GM12874 (cell line): ENCODE results near the gene UBXN6.

Experiments used
- CTCF ChIP-seq: IDR thresholded peaks from 2 replicates; pipeline ENCODE4 v1.5.1; 2011; ENCODE audit warnings: low read depth, mild to moderate bottlenecking, control low read depth, low read length, moderate library complexity; ENCODE audit not compliant: insufficient read depth

The UBXN6 gene

DNA sequence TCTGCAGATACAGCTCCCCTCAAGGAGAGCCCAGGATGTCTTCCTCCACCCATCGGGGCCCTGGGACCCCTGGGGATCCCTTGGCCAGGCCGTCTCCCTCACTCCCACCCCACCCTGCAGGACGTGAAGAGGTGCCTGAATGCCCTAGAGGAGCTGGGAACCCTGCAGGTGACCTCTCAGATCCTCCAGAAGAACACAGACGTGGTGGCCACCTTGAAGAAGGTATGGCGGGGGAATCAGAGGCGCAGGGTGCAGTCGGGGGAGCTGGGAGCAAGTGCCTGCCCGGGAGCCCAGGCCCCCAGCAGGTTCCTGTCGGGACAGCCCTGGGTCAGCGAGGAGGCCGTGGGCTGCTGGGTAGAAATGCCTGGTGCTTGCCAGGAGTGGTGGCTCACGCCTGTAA is 41.1 kb upstream of the UBXN6 start:
- no peak for TF ChIP-seq CTCF

DNA sequence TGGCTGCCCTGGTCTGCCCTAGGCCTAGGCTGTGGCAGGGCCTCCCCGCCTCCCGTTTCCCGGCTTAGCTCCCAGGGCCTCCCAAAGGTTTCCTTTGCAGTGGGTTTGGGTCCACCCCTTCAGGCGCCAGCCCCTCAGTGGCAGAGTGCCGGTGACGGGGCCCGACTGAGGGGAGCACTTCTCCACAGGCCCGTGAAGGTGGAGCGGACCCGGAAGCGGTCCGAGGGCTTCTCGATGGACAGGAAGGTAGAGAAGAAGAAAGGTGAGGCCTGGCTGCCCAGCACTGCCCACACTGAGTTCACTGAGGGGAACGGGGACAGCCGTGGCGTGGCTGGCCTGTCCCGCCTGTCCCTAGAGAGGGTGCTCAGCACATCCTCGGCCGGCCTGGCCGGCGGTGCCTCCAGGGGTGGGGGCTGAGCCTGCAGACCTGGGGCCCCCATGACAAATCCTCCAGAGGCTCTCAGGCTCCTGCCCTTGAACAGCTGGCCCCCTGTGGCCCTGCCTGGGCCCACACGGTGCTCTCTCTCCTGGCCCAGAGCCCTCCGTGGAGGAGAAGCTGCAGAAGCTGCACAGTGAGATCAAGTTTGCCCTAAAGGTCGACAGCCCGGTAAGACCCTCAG is 40.3 kb upstream of the UBXN6 start:
- no peak for TF ChIP-seq CTCF

GRCh38 chr19:4496304-4496703 is 38.7 kb upstream of the UBXN6 start:
- TF ChIP-seq CTCF = no peak

DNA sequence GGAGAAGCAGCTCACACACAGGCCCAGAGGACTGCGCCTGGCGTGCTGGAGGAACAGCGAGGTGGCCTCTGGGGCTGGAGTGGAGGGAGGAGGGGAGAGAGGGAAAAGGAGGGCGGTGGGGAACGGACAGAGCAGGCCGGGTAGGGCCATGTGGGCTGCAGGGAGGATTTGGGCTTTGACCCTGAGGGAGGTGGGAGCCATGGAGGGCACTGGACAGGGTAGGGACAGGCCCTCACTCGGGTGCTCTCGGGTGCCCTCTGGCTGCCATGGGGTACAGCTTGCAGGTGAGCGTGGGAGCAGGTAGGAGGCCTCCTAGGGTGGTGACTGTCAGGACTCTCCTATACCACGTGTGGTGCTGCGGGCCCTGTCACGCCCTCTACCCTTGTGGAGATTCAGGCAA is 37.9 kb upstream of the UBXN6 start:
- no peak for TF ChIP-seq CTCF

GRCh38 chr19:4494691-4495064 is 37.1 kb upstream of the UBXN6 start:
- no peak for TF ChIP-seq CTCF

- TF ChIP-seq CTCF = no peak
These were observed 36.5 kb upstream of the UBXN6 start for GRCh38 chr19:4493929-4494690.

GRCh38 chr19:4493104-4493928 is 35.7 kb upstream of the UBXN6 start:
- no peak for TF ChIP-seq CTCF
